ENCODE measurements around the gene USP36.

USP36 gene

GRCh38 chr17:78828470-78829185 lies 12.0 kb downstream of the USP36 start:
- Histone ChIP-seq H3K9me3 (ENCODE audit: insufficient read depth, low read length) (no peaks in the 10 kb centered on the region), H3K4me3 (ENCODE audit: insufficient read depth, low read length, poor library complexity, severe bottlenecking) (no peak overlapping the region), H3K27me3 (ENCODE audit: low read length) (no peaks in the 10 kb centered on the region), H3K79me2 (ENCODE audit: insufficient read depth, low read length) (peaks cover 29% of the 10 kb centered on the region; the same call in 1 of the 2 replicates), H3K27ac (ENCODE audit: low read depth, low read length) (no peak overlapping the region), H3K36me3 (ENCODE audit: low read length) (peaks cover 22% of the 10 kb centered on the region; the same call in 1 of the 2 replicates), H4K20me1 (ENCODE audit: low read depth, low read length) (no peaks in the 10 kb centered on the region), H3F3A (ENCODE audit: insufficient read depth) (no peaks in the 10 kb centered on the region), H3K9me2 (replicated peaks; ENCODE audit: insufficient read depth, low read length) (no peaks in the 10 kb centered on the region), H3K4me2 (ENCODE audit: low read depth, low read length, poor library complexity, severe bottlenecking) (no peak overlapping the region), H3K9ac (ENCODE audit: low read length) (no peak overlapping the region), H2AFZ (ENCODE audit: low read depth, low read length, severe bottlenecking) (no peak overlapping the region)
- no peak for TF ChIP-seq CTCF (IDR thresholded peaks at IDR 0.05; ENCODE audit: insufficient read depth, low read length, poor library complexity, severe bottlenecking)
- no peak for TF ChIP-seq EZH2phosphoT487 (conservative IDR thresholded peaks at IDR 0.05; ENCODE audit: low read length)

DNA sequence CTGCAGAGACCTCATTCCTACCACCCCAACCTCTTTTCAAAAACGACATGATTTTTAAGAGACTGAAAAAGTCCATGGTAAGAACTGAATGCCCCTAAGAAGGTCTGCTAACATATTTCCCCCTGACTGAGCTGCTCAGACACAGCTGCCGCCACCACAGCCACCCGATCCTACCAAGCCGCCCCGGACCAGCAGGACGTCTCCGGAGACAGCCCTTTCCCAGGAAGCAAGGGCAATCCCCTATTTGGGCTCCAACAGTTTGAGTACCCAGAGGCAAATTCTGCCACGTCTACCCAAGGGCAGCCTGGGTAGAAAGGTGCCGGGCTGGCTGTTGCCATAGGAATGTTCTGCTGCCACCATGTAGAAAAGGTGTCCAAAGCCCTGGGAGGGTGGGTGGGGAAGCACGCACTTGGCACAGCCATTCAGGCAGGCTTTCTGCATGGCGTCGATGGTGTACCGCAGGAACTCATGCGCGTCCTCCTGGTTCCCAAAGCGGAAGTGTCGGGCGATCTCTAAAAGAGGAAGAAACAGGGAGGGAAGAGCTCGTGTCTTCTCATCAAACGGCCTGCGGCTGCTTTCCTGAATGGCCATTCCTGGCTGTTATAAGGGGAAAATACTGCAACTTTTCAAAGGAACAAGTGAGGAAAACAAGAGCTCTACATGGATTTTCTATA lies 13.6 kb downstream of the USP36 start:
- Histone ChIP-seq H3K4me3 (ENCODE audit: insufficient read depth, low read length, poor library complexity, severe bottlenecking) (no peak overlapping the region), H3K27me3 (ENCODE audit: low read length) (no peaks in the 10 kb centered on the region), H3K4me2 (ENCODE audit: low read depth, low read length, poor library complexity, severe bottlenecking) (no peak overlapping the region), H3K36me3 (ENCODE audit: low read length) (peaks cover 16% of the 10 kb centered on the region; the same call in 1 of the 2 replicates), H4K20me1 (ENCODE audit: low read depth, low read length) (no peaks in the 10 kb centered on the region), H3F3A (ENCODE audit: insufficient read depth) (no peaks in the 10 kb centered on the region), H3K9ac (ENCODE audit: low read length) (no peak overlapping the region), H2AFZ (ENCODE audit: low read depth, low read length, severe bottlenecking) (no peak overlapping the region), H3K9me3 (ENCODE audit: insufficient read depth, low read length) (no peaks in the 10 kb centered on the region), H3K27ac (ENCODE audit: low read depth, low read length) (no peak overlapping the region), H3K9me2 (replicated peaks; ENCODE audit: insufficient read depth, low read length) (no peaks in the 10 kb centered on the region), H3K79me2 (ENCODE audit: insufficient read depth, low read length) (peaks cover 27% of the 10 kb centered on the region; the same call in 1 of the 2 replicates)
- TF ChIP-seq EZH2phosphoT487 (conservative IDR thresholded peaks at IDR 0.05; ENCODE audit: low read length) (no peak), CTCF (IDR thresholded peaks at IDR 0.05; ENCODE audit: insufficient read depth, low read length, poor library complexity, severe bottlenecking) (no peak)

- Histone ChIP-seq H3F3A (ENCODE audit: insufficient read depth) (no peaks in the 10 kb centered on the region), H3K4me3 (ENCODE audit: insufficient read depth, low read length, poor library complexity, severe bottlenecking) (no peak overlapping the region), H3K27ac (ENCODE audit: low read depth, low read length) (no peak overlapping the region), H3K79me2 (ENCODE audit: insufficient read depth, low read length) (peaks cover 22% of the 10 kb centered on the region; the same call in 1 of the 2 replicates), H4K20me1 (ENCODE audit: low read depth, low read length) (no peaks in the 10 kb centered on the region), H3K4me2 (ENCODE audit: low read depth, low read length, poor library complexity, severe bottlenecking) (no peak overlapping the region), H3K9ac (ENCODE audit: low read length) (no peak overlapping the region), H2AFZ (ENCODE audit: low read depth, low read length, severe bottlenecking) (no peak overlapping the region), H3K9me3 (ENCODE audit: insufficient read depth, low read length) (no peaks in the 10 kb centered on the region), H3K27me3 (ENCODE audit: low read length) (no peaks in the 10 kb centered on the region), H3K9me2 (replicated peaks; ENCODE audit: insufficient read depth, low read length) (no peaks in the 10 kb centered on the region), H3K36me3 (ENCODE audit: low read length) (peaks cover 15% of the 10 kb centered on the region; the same call in 1 of the 2 replicates)
- no peak for TF ChIP-seq CTCF (IDR thresholded peaks at IDR 0.05; ENCODE audit: insufficient read depth, low read length, poor library complexity, severe bottlenecking)
- TF ChIP-seq EZH2phosphoT487 (conservative IDR thresholded peaks at IDR 0.05; ENCODE audit: low read length), result no peak
These were observed 14.2 kb downstream of the USP36 start for GRCh38 chr17:78826421-78826820.

Measured in SU-DHL-6 (cell line).